ENCODE results near the gene F13A1.

F13A1 gene

GRCh38 chr6:6319952-6320811, at the start of gene F13A1:
Gene F13A1, minus strand, starts transcription at chr6:6320662. Its CDS starts 1,998 bp downstream, at chr6:6318664.
- no peak for DNase-seq

DNA sequence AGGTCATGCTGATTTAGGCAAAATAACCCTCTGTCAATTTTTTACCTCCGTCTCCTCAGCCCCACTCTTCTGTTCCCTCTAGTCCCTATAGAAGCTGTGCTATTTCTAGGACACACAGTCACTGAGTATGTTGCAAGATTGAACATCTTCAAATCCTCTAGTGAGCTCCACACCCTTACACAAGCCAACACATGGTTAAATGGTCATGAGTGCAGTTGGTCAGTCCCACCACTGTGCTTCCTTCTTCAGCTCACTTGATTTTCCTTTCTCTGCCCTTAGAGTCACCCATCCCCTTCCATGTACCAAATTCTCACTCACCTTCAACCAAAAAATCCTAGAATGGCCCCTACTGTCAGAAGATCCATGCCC, 48.2 kb upstream of the F13A1 start:
- no peak for DNase-seq

GRCh38 chr6:6368040-6368683, 47.7 kb upstream of the F13A1 start:
- DNase-seq = no peak

DNA sequence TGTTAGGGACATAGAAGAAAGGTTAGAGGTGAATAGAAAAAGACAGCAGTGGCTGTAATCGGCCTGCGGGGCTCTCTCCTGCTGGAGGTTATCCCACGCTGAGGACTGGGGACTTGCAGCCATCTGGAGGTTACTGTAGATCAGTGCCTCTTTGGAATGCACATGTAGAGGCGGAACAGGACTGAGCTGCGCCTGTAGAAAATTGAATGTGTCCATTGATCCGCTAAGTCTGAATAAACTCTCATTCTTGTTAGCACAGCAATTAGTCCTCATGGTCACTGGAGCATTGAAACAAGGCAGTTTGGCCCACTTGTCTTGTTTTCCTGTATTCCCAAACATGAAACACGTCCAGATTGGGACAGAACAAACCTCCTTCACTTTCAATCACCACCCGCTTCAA, 46.3 kb upstream of the F13A1 start:
- no peak for DNase-seq

GRCh38 chr6:6365242-6365641, 44.8 kb upstream of the F13A1 start:
- DNase-seq = no peak

GRCh38 chr6:6362056-6362840, 41.8 kb upstream of the F13A1 start:
- DNase-seq = no peak

- no peak for DNase-seq
Measured at GRCh38 chr6:6357530-6357929, 37.1 kb upstream of the F13A1 start.

DNA sequence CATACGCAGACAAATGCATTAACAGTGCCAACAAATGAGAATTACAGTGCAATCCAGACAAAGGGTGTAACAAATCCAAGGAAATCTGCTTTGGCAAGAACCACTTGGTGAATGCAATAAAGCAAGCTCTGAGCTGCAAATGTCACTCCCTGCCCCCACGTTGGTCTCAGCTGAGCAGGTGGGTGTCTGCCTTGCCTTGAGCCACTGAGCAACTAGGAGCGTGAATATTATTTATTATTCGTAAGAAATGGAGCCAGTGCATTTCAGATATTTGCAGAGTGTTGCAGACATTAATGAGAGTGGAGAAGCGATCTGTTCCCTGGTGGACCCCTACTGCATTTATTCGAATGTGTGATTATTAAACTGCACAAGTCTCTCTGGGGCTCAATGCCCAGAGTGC, 36.6 kb upstream of the F13A1 start:
- DNase-seq = no peak

DNA sequence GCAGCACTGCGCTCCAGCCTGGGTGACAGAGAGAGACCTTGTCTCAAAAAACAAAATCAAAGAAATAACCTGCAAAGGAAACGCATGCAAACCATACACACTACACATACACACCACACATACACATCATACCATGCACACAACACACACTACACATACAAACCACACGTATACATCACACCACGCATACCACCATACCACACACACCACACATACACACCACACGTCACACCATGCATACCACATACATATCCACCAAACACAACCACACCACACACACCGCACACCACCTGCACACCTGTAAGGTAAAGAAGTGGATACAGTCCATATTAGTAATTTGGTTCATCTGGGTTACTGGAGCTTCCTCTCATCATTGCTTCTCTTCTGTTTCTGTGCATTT, 32.3 kb upstream of the F13A1 start:
- no peak for DNase-seq

DNA sequence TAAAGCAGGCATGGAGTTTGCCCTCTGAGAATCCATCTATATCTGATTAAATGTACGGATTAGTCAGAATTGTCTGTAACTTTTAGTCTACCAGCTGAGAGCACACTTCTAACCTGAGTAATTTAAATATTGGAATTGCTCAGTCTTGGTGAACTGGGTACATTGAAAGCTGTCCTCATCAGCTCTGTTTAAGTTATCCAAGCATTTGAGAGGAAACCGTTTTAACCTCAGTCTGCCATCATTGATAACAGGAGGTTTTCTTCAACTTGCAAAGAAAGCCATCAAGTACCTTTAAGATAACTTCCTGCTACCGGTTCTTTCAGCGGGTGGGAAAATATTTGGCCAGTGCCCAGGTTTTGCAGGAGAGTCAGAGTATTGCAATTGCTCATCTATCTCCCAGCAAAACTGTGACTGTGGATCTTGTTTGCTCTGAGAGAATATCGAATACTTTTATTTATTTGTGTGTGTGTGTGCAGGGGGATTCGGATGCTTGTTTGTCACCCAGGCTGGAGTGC, 31.1 kb upstream of the F13A1 start:
- no peak for DNase-seq

DNA sequence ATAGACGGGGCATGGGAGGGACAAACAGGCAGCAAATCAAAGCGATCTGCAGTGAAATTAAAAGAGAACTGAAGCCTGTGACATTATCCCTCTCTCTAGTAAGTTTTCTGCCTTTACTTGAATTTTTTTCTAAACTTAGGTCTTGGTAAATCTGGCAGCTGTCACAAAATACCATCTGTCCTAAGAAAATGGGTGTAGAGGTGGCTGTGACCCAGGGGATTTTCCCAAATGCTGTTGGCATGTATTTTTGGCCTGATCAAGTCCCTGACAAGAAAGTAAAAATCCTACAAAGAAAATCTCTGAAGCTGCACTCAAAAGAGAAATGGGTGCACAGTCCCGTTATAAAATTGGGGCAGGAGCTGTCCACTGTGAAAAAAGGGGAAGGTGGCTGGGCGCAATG, 30.2 kb upstream of the F13A1 start:
- DNase-seq = no peak

GRCh38 chr6:6348256-6348655, 27.8 kb upstream of the F13A1 start:
- no peak for DNase-seq

DNA sequence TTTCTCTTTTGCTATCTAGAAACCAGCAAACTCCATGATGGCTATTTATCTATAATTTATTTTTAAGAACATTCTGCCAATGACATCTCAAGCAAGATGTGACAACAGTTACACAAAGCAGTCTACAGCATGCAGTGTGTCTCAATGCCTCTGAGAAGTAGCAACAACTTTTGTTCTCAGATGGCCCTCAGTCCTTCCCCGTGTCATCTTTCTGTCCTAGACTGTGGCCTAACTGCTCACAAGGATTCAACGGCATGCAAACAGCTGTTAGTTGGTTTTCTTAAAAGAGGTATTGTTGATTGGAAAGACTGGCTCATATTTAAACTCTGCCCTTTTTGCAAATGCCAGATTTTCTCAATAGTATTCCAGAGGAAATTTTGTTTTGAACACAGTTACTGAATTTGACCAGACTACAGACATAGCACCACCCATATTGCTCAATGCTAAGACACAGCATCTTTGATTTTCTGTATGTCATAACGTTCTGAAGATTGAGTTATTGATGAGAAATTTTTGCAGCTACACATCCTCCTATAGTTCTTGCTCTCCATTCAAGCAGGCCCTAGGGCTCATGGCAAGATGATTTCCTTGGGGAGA, 26.1 kb upstream of the F13A1 start:
- DNase-seq = no peak

DNA sequence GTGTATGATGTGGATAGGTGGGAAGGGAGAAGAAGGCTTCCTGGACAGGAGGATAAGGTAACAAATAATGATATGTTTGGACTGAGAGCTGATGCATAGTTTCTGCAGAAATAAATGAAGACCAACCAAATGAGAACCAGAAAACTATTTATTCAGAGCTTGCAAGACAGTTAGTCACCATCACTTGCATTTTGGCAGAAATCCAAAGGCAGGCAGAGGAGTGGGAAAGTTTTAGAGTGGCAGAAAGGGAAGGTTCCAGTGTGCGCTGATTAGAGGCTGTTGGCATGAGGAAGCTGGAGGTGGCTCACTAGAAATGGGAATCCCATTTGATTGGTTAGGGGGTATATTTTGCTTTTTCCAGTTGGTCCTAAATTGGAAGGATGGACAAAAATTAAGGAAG, 13.0 kb upstream of the F13A1 start:
- no peak for DNase-seq

- no peak for DNase-seq
Measured at GRCh38 chr6:6332811-6333244, 12.4 kb upstream of the F13A1 start.

DNA sequence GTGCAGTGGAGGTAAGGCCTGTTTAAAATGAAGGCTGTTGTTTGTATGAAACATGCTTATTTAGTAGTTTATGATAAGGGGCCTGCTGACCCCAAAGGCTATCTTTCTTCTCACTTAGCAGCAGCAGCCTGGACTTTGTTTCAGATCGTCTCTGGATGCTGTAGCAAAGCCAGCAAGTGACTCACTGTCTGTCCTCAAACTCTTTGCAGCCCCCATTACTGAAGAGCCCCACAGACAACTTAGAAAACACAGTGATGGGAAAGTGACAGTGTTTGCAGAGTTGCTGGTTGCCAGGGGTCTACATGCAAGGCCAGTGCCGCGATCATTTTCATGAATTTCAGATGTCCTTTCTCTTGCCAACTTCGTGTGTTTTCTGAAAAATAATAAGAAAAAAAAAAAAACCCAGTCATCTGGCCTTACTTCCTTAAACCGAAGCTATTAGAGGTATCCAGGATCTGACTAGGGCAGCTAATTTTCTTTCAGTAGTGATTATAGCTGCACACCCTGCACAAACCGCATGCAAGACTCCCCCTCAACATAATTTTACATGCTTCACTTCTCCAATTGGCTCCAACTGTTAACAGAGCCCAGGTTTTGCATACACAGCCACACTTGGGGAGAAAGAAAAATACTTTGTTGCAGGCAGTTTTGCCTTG, 11.6 kb upstream of the F13A1 start:
- no peak for DNase-seq

- DNase-seq = no peak
Measured at GRCh38 chr6:6331393-6331792, 10.9 kb upstream of the F13A1 start.

DNA sequence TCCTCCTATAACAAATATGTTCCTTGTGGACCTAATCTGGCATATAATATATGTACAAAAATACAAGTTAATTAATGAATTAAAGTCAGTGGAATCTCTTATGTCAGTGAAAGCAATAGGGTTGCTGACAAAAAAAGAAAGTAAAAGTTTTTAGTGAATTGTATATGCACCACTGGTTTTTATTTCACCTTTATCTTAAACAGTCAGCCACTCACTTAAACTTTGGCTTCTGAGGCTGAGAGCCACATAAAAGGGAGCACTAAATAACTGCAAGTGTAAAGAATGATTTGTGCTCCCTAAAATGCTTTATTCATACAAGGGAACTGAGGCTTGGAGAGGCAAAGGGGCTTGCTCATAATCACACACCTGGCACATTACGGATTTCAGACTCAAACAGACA, 9.9 kb upstream of the F13A1 start:
- DNase-seq = no peak

GRCh38 chr6:6328451-6328850, 8.0 kb upstream of the F13A1 start:
- no peak for DNase-seq

GRCh38 chr6:6323352-6323751, 2.9 kb upstream of the F13A1 start:
- no peak for DNase-seq

DNA sequence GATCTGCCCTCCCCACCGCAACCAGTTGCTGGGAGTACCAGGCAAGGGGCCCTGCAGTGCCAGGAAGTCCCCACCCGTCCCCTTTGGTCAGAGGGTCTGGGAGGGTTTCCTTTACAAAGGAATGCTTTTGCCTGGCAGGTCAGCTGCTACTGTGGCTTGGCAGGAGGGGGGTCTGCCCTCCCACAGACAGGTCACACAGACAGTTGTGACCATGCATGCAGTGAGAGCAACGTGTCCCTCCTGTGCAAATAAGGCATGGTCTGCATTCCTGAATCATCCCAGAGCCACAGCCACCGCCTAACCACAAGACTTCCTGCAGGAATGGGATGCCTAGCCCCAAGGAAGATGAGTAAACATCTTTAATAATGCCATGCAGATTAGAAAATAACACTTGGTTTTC, 439 bp upstream of the F13A1 start:
- DNase-seq = no peak

Measured in DMS79 (cell line).